H9 (cell line): ENCODE results near the gene PTGER3. TPM values are rescaled to one million over a fixed set of nuclear protein-coding genes. Genes with fewer than 3 reads are reported as not detected.

Experiments
- DNase-seq: peaks from one replicate; pipeline ENCODE4 v3.0.0-alpha.2; 2017
- H2AFZ ChIP-seq: one replicate; pipeline ENCODE4 v1.6.1; 2013; ENCODE audit warnings: mild to moderate bottlenecking, low read length, control low read depth, moderate library complexity
- H2AK5ac ChIP-seq: 2 replicates; pipeline ENCODE4 v1.6.1; 2013; ENCODE audit warnings: low read length, control low read depth, mixed read lengths; ENCODE audit not compliant: insufficient read length
- H2BK120ac ChIP-seq: one replicate; pipeline ENCODE4 v1.6.1; 2013; ENCODE audit warnings: low read depth, mild to moderate bottlenecking, low read length, control low read depth, inconsistent platforms; ENCODE audit not compliant: poor library complexity, severe bottlenecking
- H2BK12ac ChIP-seq: 2 replicates; pipeline ENCODE4 v1.6.1; 2013; ENCODE audit warnings: low read length, control low read depth, mixed read lengths, low read depth; ENCODE audit not compliant: insufficient read length
- H2BK15ac ChIP-seq: 2 replicates; pipeline ENCODE4 v1.6.1; 2013; ENCODE audit warnings: low read depth, low read length, control low read depth
- H2BK20ac ChIP-seq: one replicate; pipeline ENCODE4 v1.6.1; 2013; ENCODE audit warnings: low read depth, mild to moderate bottlenecking, low read length, control low read depth, inconsistent platforms; ENCODE audit not compliant: poor library complexity, severe bottlenecking
- H2BK5ac ChIP-seq: 2 replicates; pipeline ENCODE4 v1.6.1; 2013; ENCODE audit warnings: low read length, control low read depth, mixed read lengths; ENCODE audit not compliant: insufficient read length
- H3K14ac ChIP-seq: 2 replicates; pipeline ENCODE4 v1.6.1; 2013; ENCODE audit warnings: low read length, control low read depth; ENCODE audit not compliant: insufficient read depth
- H3K18ac ChIP-seq: 2 replicates; pipeline ENCODE4 v1.6.1; 2013; ENCODE audit warnings: low read depth, mild to moderate bottlenecking, mixed read lengths, low read length, control low read depth; ENCODE audit not compliant: insufficient read length
- H3K23ac ChIP-seq: 2 replicates; pipeline ENCODE4 v1.6.1; 2013; ENCODE audit warnings: low read length, control low read depth, mixed read lengths, low read depth; ENCODE audit not compliant: insufficient read length
- H3K23me2 ChIP-seq: 2 replicates; pipeline ENCODE4 v1.6.1; 2013; ENCODE audit warnings: low read depth, mild to moderate bottlenecking, mixed read lengths, low read length, control low read depth; ENCODE audit not compliant: insufficient read length, poor library complexity, severe bottlenecking
- H3K27ac ChIP-seq: 2 replicates; pipeline ENCODE4 v1.5.1; 2013; ENCODE audit warnings: low read length, control low read depth, mixed read lengths, low read depth; ENCODE audit not compliant: insufficient read length
- H3K27me3 ChIP-seq: 2 replicates; pipeline ENCODE4 v1.6.1; 2013; ENCODE audit warnings: low read length, control low read depth, inconsistent platforms; ENCODE audit not compliant: insufficient read depth
- H3K4ac ChIP-seq: 2 replicates; pipeline ENCODE4 v1.6.1; 2013; ENCODE audit warnings: low read depth, mild to moderate bottlenecking, control low read depth, inconsistent platforms, low read length, moderate library complexity
- H3K4me1 ChIP-seq: 2 replicates; pipeline ENCODE4 v1.6.1; 2013; ENCODE audit warnings: low read length, control low read depth, inconsistent platforms; ENCODE audit not compliant: insufficient read depth
- H3K4me2 ChIP-seq: 2 replicates; pipeline ENCODE4 v1.6.1; 2013; ENCODE audit warnings: low read length, control low read depth, mixed read lengths; ENCODE audit not compliant: insufficient read length, insufficient read depth
- H3K56ac ChIP-seq: 2 replicates; pipeline ENCODE4 v1.6.1; 2013; ENCODE audit warnings: low read depth, mild to moderate bottlenecking, mixed read lengths, low read length, control low read depth; ENCODE audit not compliant: insufficient read length
- H3K79me1 ChIP-seq: 2 replicates; pipeline ENCODE4 v1.6.1; 2013; ENCODE audit warnings: low read depth, mild to moderate bottlenecking, moderate library complexity, low read length, control low read depth, inconsistent platforms; ENCODE audit not compliant: insufficient read depth, poor library complexity, severe bottlenecking
- H3K79me2 ChIP-seq: 2 replicates; pipeline ENCODE4 v1.6.1; 2013; ENCODE audit warnings: low read length, control low read depth, inconsistent platforms; ENCODE audit not compliant: insufficient read depth
- H3K9ac ChIP-seq: 2 replicates; pipeline ENCODE4 v1.6.1; 2013; ENCODE audit warnings: low read length, control low read depth, mixed read lengths; ENCODE audit not compliant: insufficient read length; ENCODE audit errors: extremely low read depth
- H3K9me3 ChIP-seq: one replicate; pipeline ENCODE4 v1.6.1; 2013; ENCODE audit warnings: low read depth, low read length, inconsistent platforms; ENCODE audit not compliant: control insufficient read depth
- H3T11ph ChIP-seq: one replicate; pipeline ENCODE4 v1.6.1; 2013; ENCODE audit warnings: mild to moderate bottlenecking, low read length, control low read depth, inconsistent platforms
- H4K20me1 ChIP-seq: one replicate; pipeline ENCODE4 v1.6.1; 2013; ENCODE audit not compliant: control insufficient read depth, insufficient read length, insufficient read depth
- H4K5ac ChIP-seq: 2 replicates; pipeline ENCODE4 v1.6.1; 2013; ENCODE audit warnings: low read depth, mild to moderate bottlenecking, mixed read lengths, low read length, control low read depth; ENCODE audit not compliant: insufficient read length
- H4K8ac ChIP-seq: replicated peaks from 2 replicates; pipeline ENCODE4 v1.6.1; 2013; ENCODE audit warnings: low read length, control low read depth, mixed read lengths, low read depth; ENCODE audit not compliant: insufficient read length
- H4K91ac ChIP-seq: 2 replicates; pipeline ENCODE4 v1.6.1; 2013; ENCODE audit warnings: low read depth, mild to moderate bottlenecking, moderate library complexity, mixed read lengths, low read length, control low read depth; ENCODE audit not compliant: insufficient read length
- H3K27ac Mint-ChIP-seq, 3 experiments: 2 replicates in 2 of 3; 3 replicates in 1 of 3; pipeline ENCODE4 v1.8.0; 2020 to 2021; ENCODE audit warnings: mixed read lengths in 3 of 3, mild to moderate bottlenecking in 1 of 3, moderate library complexity in 1 of 3
- H3K27me3 Mint-ChIP-seq: 2 replicates; pipeline ENCODE4 v1.8.0; 2021; ENCODE audit warnings: low read depth, mild to moderate bottlenecking, moderate library complexity, mixed read lengths
- H3K36me3 Mint-ChIP-seq, 3 experiments: 2 replicates in 2 of 3; 3 replicates in 1 of 3; pipeline ENCODE4 v1.8.0; 2020 to 2021; ENCODE audit warnings: low read depth in 3 of 3, mixed read lengths in 3 of 3; ENCODE audit not compliant: insufficient read depth in 1 of 3
- H3K4me1 Mint-ChIP-seq, 2 experiments: 2 replicates each; pipeline ENCODE4 v1.8.0; 2020; ENCODE audit warnings: mixed read lengths in 2 of 2
- H3K4me3 Mint-ChIP-seq, 2 experiments: 2 replicates in 1 of 2; 3 replicates in 1 of 2; pipeline ENCODE4 v1.8.0; 2020 to 2021; ENCODE audit warnings: mild to moderate bottlenecking in 2 of 2, mixed read lengths in 2 of 2, moderate library complexity in 1 of 2
- H3K9me3 Mint-ChIP-seq, 2 experiments: 2 replicates in 1 of 2; 3 replicates in 1 of 2; pipeline ENCODE4 v1.8.0; 2020; ENCODE audit warnings: mild to moderate bottlenecking in 2 of 2, mixed read lengths in 2 of 2, moderate library complexity in 1 of 2
- CTCF ChIP-seq: fragments of 200-600 bp; sonication (generic); conservative IDR thresholded peaks from 3 replicates; pipeline ENCODE4 v1.8.0; 2021; ENCODE audit warnings: antibody characterized with exemption, mild to moderate bottlenecking
- WGBS: extraction: QIAGEN DNeasy Blood & Tissue Kit; methylation state at CpG from one replicate; pipeline ENCODE4 v1.1.7; 2013; ENCODE audit warnings: missing lambda C conversion rate, low lambda C conversion rate, mixed read lengths; ENCODE audit not compliant: insufficient read length; ENCODE audit errors: extremely low coverage; 5-methylcytosine and 5-hydroxymethylcytosine counted together
- total RNA-seq: library from RNA; stranded (reverse); gene quantifications from 2 replicates; pipeline ENCODE4 v1.2.1, GENCODE V29; 2021

Gene PTGER3
- total RNA-seq, 1 experiment from 2014 or later: 0.26 TPM

GRCh38 chr1:70980361-70980760 lies 67.3 kb downstream of the PTGER3 start:
- no CpG with 5 or more reads among the region's 1 CpG for WGBS
- no peaks in the 10 kb centered on the region for H3K79me2 ChIP-seq
- H3K27me3 ChIP-seq: no peaks in the 10 kb centered on the region
- H3K27me3 Mint-ChIP-seq: no peaks in the 10 kb centered on the region
- no peak overlapping the region for H3K27ac ChIP-seq
- no peak overlapping the region for H4K8ac ChIP-seq
- no peaks in the 10 kb centered on the region for H3K4me1 ChIP-seq
- no peak overlapping the region for H3K56ac ChIP-seq
- no peak for DNase-seq
- H4K91ac ChIP-seq: no peak overlapping the region
- no peak overlapping the region for H3K9ac ChIP-seq
- TF ChIP-seq CTCF: no peak
- no peaks in the 10 kb centered on the region for H3K23me2 ChIP-seq
- no peak overlapping the region for H2BK20ac ChIP-seq
- H2BK5ac ChIP-seq: no peak overlapping the region
- no peaks in the 10 kb centered on the region for H3K79me1 ChIP-seq
- H3K4ac ChIP-seq: no peak overlapping the region
- H3T11ph ChIP-seq: no peak overlapping the region
- no peak overlapping the region for H2BK12ac ChIP-seq
- H3K9me3 ChIP-seq: no peaks in the 10 kb centered on the region
- no peak overlapping the region for H4K5ac ChIP-seq
- no peaks in the 10 kb centered on the region; a peak in 1 of 7 replicates for H3K36me3 Mint-ChIP-seq
- no peak overlapping the region for H3K4me2 ChIP-seq
- H4K20me1 ChIP-seq: no peaks in the 10 kb centered on the region
- H2AK5ac ChIP-seq: no peak overlapping the region
- no peak overlapping the region for H3K4me3 Mint-ChIP-seq
- H2BK120ac ChIP-seq: no peak overlapping the region
- no peak overlapping the region for H3K18ac ChIP-seq
- H3K23ac ChIP-seq: no peak overlapping the region
- no peak overlapping the region for H3K14ac ChIP-seq
- no peak overlapping the region for H2AFZ ChIP-seq
- H3K4me1 Mint-ChIP-seq: no peaks in the 10 kb centered on the region
- no peak overlapping the region for H2BK15ac ChIP-seq
- no peaks in the 10 kb centered on the region for H3K9me3 Mint-ChIP-seq
- H3K27ac Mint-ChIP-seq: no peak overlapping the region
